A673 (cell line): ENCODE results near the gene RAPGEFL1. TPM values are rescaled to one million over a fixed set of nuclear protein-coding genes. Genes with fewer than 3 reads are reported as not detected.
A peak's percentile ranks its signal among the peaks of the same experiment; 100 is the strongest.
"Not testable (repeated sequence)": the region's sequence is repeated elsewhere in the genome, so short reads cannot be mapped to it uniquely, and the experiment has no call there.

Experiments
- BruUV-seq: library from RNA; stranded (reverse); fragments of 400-500 nt; replicated peaks from 2 replicates; lab custom pipeline; 2021; lab: Mats Ljungman, UMichigan
- CTCF ChIA-PET: fragments of 300-600 bp; sonication (Branson Sonifier 250); formaldehyde crosslinking; loops from one replicate; lab custom pipeline; 2022; ENCODE audit warnings: antibody characterized with exemption; lab: Charles Lee
- POLR2A ChIA-PET: fragments of 300-600 bp; sonication (Branson Sonifier 250); formaldehyde crosslinking; loops from one replicate; lab custom pipeline; 2022; ENCODE audit warnings: antibody characterized with exemption; ENCODE audit not compliant: low non-redundant PET; lab: Charles Lee
- DNase-seq: peaks from one replicate; pipeline ENCODE4 v3.0.0-alpha.2; 2015; ENCODE audit warnings: low spot score
- H3K27ac ChIP-seq: fragments of 200-600 bp; sonication (generic); 2 replicates; pipeline ENCODE4 v1.5.1; 2016; ENCODE audit warnings: mixed run types, low read depth, mild to moderate bottlenecking, mixed read lengths, antibody characterized with exemption, low read length; ENCODE audit not compliant: poor library complexity, severe bottlenecking
- H3K27me3 ChIP-seq: fragments of 200-600 bp; sonication (generic); replicated peaks from 2 replicates; pipeline ENCODE4 v1.6.1; 2017; ENCODE audit warnings: mixed run types, low read depth, mild to moderate bottlenecking, mixed read lengths, antibody characterized with exemption, low read length; ENCODE audit not compliant: insufficient read depth, poor library complexity
- H3K36me3 ChIP-seq: fragments of 200-600 bp; sonication (generic); 2 replicates; pipeline ENCODE4 v1.6.1; 2016; ENCODE audit warnings: mixed run types, mild to moderate bottlenecking, mixed read lengths, antibody characterized with exemption, low read length; ENCODE audit not compliant: insufficient read depth, poor library complexity, severe bottlenecking
- H3K4me1 ChIP-seq: fragments of 200-600 bp; sonication (generic); 2 replicates; pipeline ENCODE4 v1.6.1; 2017; ENCODE audit warnings: mixed run types, mild to moderate bottlenecking, mixed read lengths, antibody characterized with exemption, low read length; ENCODE audit not compliant: insufficient read depth, poor library complexity, severe bottlenecking
- H3K4me3 ChIP-seq: fragments of 200-600 bp; sonication (generic); 2 replicates; pipeline ENCODE4 v1.5.1; 2016; ENCODE audit warnings: low read depth, mixed run types, mild to moderate bottlenecking, mixed read lengths, low read length; ENCODE audit not compliant: poor library complexity, severe bottlenecking
- H3K9me3 ChIP-seq: fragments of 200-600 bp; sonication (generic); 2 replicates; pipeline ENCODE4 v1.6.1; 2016; ENCODE audit warnings: mixed run types, low read depth, mild to moderate bottlenecking, mixed read lengths, antibody characterized with exemption, low read length; ENCODE audit not compliant: poor library complexity, severe bottlenecking
- EZH2 ChIP-seq: fragments of 200-600 bp; sonication (generic); IDR thresholded peaks from 2 replicates; pipeline ENCODE4 v1.6.1; 2017; ENCODE audit warnings: borderline replicate concordance, low read depth, mild to moderate bottlenecking, mixed read lengths, antibody characterized with exemption, low read length; ENCODE audit not compliant: poor library complexity, severe bottlenecking
- intact Hi-C: fragments of 100-400 bp; cut with micrococcal nuclease; formaldehyde crosslinking; loops from one replicate; pipeline ENCODE4 v1.10.0; 2022; ENCODE audit not compliant: unreplicated experiment
- total RNA-seq: library from RNA; stranded (reverse); gene quantifications from 2 replicates; pipeline ENCODE4 v1.2.3, GENCODE V29; 2021
- TF ChIP-seq, protein P1 (sequence below): fragments of 300-800, 200-600 bp; sonication (generic); conservative IDR thresholded peaks from 2 replicates; pipeline ENCODE4 v1.5.1; 2017; ENCODE audit warnings: low read depth, mild to moderate bottlenecking, antibody characterized with exemption, low read length, moderate library complexity, mixed read lengths

RAPGEFL1 gene
- total RNA-seq, 1 experiment from 2014 or later: 11.9 TPM

DNA sequence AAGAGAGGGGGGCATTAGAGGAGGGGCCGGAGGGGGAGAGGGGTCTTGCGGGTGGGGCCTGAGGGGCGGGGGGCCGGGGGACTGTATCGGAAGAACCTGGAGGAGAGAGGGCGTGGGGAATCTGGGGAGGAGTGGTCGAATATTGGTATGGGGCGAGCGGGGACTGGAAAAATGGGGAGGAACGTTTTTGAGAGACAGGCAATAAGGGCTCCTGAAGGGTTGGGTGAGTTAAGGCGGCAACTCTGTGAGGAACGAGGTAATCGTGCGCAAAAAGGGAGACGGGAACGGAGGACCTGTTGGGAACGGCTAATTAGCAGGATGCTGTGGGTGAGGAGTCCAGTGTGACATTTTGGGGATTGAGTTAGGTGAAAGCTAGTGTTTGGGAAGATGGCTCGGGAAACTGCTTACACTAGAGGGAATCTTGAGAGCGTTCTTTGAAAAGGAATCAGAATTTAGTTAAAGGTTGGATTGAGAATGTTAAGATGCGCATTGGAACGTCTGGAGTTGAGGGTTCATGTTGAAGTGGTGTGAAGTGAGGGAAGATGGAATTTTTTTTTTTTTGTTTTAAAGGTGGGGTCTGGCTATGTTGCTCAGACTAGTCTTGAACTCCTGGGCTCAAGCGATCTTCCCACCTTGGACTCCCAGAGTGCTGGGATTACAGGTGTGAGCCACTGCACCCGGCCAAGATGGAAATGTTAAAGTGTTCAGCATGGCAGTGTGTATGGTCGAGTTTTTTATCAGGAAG is 42.5 kb downstream of the RAPGEFL1 start:
- peak; percentile 62 for DNase-seq
- BruUV-seq: TSS peak; percentile 66
- intact Hi-C loops: no loop called here
- H3K4me3 ChIP-seq: peak overlapping the region; percentile 58
- TF ChIP-seq, protein P1, sequence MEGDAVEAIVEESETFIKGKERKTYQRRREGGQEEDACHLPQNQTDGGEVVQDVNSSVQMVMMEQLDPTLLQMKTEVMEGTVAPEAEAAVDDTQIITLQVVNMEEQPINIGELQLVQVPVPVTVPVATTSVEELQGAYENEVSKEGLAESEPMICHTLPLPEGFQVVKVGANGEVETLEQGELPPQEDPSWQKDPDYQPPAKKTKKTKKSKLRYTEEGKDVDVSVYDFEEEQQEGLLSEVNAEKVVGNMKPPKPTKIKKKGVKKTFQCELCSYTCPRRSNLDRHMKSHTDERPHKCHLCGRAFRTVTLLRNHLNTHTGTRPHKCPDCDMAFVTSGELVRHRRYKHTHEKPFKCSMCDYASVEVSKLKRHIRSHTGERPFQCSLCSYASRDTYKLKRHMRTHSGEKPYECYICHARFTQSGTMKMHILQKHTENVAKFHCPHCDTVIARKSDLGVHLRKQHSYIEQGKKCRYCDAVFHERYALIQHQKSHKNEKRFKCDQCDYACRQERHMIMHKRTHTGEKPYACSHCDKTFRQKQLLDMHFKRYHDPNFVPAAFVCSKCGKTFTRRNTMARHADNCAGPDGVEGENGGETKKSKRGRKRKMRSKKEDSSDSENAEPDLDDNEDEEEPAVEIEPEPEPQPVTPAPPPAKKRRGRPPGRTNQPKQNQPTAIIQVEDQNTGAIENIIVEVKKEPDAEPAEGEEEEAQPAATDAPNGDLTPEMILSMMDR: no peak
- TF ChIP-seq EZH2: no peak
- H3K4me1 ChIP-seq: peaks cover 6% of the 10 kb centered on the region
- CTCF ChIA-PET: interaction anchor here (0.6 to 0.9 kb wide), 5 partner anchors 19 to 1329 kb away, joined by 3 to 7 read pairs (median 3); no protein-coding TSS in a partner anchor
- POLR2A ChIA-PET: no interaction called here
- H3K27ac ChIP-seq: peak overlapping the region; percentile 81
- H3K27me3 ChIP-seq: no peaks in the 10 kb centered on the region
- no peaks in the 10 kb centered on the region for H3K36me3 ChIP-seq
- no peaks in the 10 kb centered on the region for H3K9me3 ChIP-seq

DNA sequence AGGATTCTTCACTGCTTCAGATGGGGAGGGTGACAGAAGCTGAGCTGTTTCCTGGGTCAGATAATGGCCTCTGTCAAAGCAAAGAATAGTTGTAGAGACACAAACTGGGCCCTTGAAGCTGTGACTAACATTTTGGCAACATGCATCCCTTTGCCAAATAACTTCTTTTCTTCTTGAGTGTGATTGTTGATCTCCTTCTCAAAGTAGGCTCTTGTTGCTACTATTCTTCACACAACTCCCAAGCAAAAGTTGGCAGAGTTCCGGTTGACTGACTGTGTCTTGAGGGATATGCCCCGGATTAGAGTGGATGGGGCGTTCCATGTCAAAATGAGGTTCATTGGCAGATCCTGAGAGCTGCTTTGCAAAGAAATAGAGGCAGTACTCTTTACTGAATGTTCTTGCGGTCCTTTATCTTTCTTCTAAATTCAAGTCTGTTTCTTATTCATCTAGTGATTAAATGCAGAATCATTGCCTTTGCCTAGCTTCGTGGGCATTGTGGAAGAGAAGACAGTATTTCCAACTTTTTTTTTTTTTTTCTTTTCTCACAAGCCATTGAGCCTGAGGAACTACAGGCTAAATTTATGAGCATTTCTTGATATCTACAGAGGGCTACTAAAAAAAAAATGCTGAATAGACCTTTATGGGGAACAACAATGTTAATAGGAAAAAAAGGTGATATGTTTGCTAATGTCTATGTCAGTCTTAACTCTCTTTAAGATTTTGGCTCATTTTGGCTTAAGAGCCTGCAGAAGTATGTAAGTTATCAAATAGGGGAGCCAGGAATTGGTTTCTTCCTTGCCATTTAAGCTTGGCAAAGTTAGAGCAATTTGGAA is 47.7 kb downstream of the RAPGEFL1 start:
- ChIA-PET POLR2A (no interaction called here), CTCF (no interaction called here)
- BruUV-seq: no TSS peak
- intact Hi-C loops: no loop called here
- Histone ChIP-seq H3K4me3 (no peak overlapping the region), H3K36me3 (no peaks in the 10 kb centered on the region), H3K9me3 (no peaks in the 10 kb centered on the region), H3K27ac (no peak overlapping the region), H3K4me1 (peaks cover 11% of the 10 kb centered on the region), H3K27me3 (no peaks in the 10 kb centered on the region)
- no peak for DNase-seq
- TF ChIP-seq EZH2: no peak
- TF ChIP-seq, protein P1: no peak

DNA sequence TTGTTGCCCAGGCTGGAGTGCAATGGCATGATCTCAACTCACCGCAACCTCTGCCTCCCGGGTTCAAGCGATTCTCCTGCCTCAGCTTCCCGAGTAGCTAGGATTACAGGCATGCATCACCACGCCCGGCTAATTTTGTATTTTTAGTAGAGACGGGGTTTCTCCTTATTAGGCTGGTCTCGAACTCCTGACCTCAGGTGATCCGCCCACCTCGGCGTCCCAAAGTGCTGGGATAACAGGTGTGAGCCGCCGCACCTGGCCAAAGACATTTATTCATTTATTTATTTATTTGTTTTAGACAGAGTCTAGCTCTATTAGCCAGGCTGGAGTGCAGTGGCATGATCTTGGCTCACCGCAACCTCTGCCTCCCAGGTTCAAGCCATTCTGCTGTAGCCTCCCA is 51.9 kb downstream of the RAPGEFL1 start:
- POLR2A ChIA-PET, H3K27ac ChIP-seq, H3K27me3 ChIP-seq, CTCF ChIA-PET, BruUV-seq, H3K4me3 ChIP-seq, H3K36me3 ChIP-seq, DNase-seq, intact Hi-C loops, H3K9me3 ChIP-seq: not testable (repeated sequence)
- peaks cover 11% of the 10 kb centered on the region for H3K4me1 ChIP-seq
